GM12878 (cell line): ENCODE measurements around the gene DHDH. TPM values are rescaled to one million over a fixed set of nuclear protein-coding genes. Genes with fewer than 3 reads are reported as not detected.

ENCODE experiments used
- ATAC-seq: fragments of 200-7000 bp; cut with Tn5 transposase; 3 replicates; pipeline ENCODE4 v1.9.1; 2020; ENCODE audit warnings: mild to moderate bottlenecking, moderate library complexity
- BruUV-seq: library from RNA; stranded (reverse); fragments of 400-500 nt; replicated peaks from 2 replicates; lab custom pipeline; 2021; lab: Mats Ljungman, UMichigan
- CTCF ChIA-PET: fragments of 300-600 bp; sonication (Branson Sonifier 250); formaldehyde crosslinking; extraction: SDS; loops from one replicate; lab custom pipeline; 2021; ENCODE audit warnings: inconsistent platforms; lab: Yijun Ruan, JAX
- POLR2A ChIA-PET: fragments of 350-600 bp; formaldehyde crosslinking; extraction: SDS; loops from one replicate; lab custom pipeline; 2021; ENCODE audit warnings: inconsistent platforms; lab: Charles Lee
- RAD21 ChIA-PET: fragments of 300-600 bp; sonication (Branson Sonifier 250); formaldehyde crosslinking; loops from one replicate; lab custom pipeline; 2023; ENCODE audit warnings: antibody characterized with exemption; ENCODE audit not compliant: unreplicated experiment; lab: Charles Lee
- SMC1A ChIA-PET: fragments of 300-600 bp; sonication (Branson Sonifier 250); formaldehyde crosslinking; loops from one replicate; lab custom pipeline; 2023; ENCODE audit not compliant: unreplicated experiment, uncharacterized antibody; lab: Charles Lee
- DNase-seq: peaks from one replicate; pipeline ENCODE4 v3.0.0-alpha.2; 2011; ENCODE audit warnings: low read depth, low spot score
- FAIRE-seq: peaks from 3 replicates; lab custom pipeline; 2011; peaks lifted over from hg19 to GRCh38; lab: Jason Lieb, UNC
- H2AFZ ChIP-seq: 2 replicates; pipeline ENCODE4 v1.6.0; 2011; ENCODE audit warnings: low read depth, low read length, control low read depth; ENCODE audit not compliant: control insufficient read depth
- H3K27ac ChIP-seq: 2 replicates; pipeline ENCODE4 v1.5.1; 2011; ENCODE audit warnings: control low read depth; ENCODE audit not compliant: control insufficient read depth, insufficient read depth
- H3K27me3 ChIP-seq, 2 experiments: replicated peaks in 1 of 2; 2 replicates each; pipeline versions ENCODE4 v1.6.0 to v1.6.1; 2011; ENCODE audit warnings: low read length in 1 of 2; ENCODE audit not compliant: control insufficient read depth in 2 of 2, insufficient read depth in 2 of 2
- H3K36me3 ChIP-seq, 2 experiments: 2 replicates each; pipeline ENCODE4 v1.5.1; 2011; ENCODE audit warnings: low read length in 1 of 2; ENCODE audit not compliant: control insufficient read depth in 2 of 2, insufficient read depth in 2 of 2
- H3K4me1 ChIP-seq: 2 replicates; pipeline ENCODE4 v1.6.1; 2011; ENCODE audit warnings: mild to moderate bottlenecking, low read length, moderate library complexity, mixed read lengths; ENCODE audit not compliant: control insufficient read depth, insufficient read depth
- H3K4me2 ChIP-seq: 2 replicates; pipeline ENCODE4 v1.6.0; 2011; ENCODE audit warnings: control low read depth; ENCODE audit not compliant: control insufficient read depth, insufficient read depth
- H3K4me3 ChIP-seq: fragments of 200-600 bp; sonication (generic); 2 replicates; pipeline ENCODE4 v1.5.1; 2016
- H3K79me2 ChIP-seq: 2 replicates; pipeline ENCODE4 v1.6.0; 2011; ENCODE audit warnings: low read length; ENCODE audit not compliant: control insufficient read depth, insufficient read depth
- H3K9ac ChIP-seq: 2 replicates; pipeline ENCODE4 v1.8.0; 2011; ENCODE audit warnings: low read length, control low read depth, mixed read lengths; ENCODE audit not compliant: control insufficient read depth, insufficient read depth
- H3K9me3 ChIP-seq: replicated peaks from 3 replicates; pipeline ENCODE4 v1.5.1; 2011; ENCODE audit warnings: mild to moderate bottlenecking, low read length; ENCODE audit not compliant: control insufficient read depth, insufficient read depth
- H4K20me1 ChIP-seq: 2 replicates; pipeline ENCODE4 v1.6.0; 2011; ENCODE audit not compliant: control insufficient read depth, insufficient read depth
- HDAC2 ChIP-seq: fragments of 200-600 bp; sonication (generic); IDR thresholded peaks from 2 replicates; pipeline ENCODE4 v1.6.1; 2017
- HSF1 ChIP-seq: fragments of 150-350 bp; IDR thresholded peaks from 2 replicates; pipeline ENCODE4 v1.6.1; 2014; ENCODE audit warnings: mild to moderate bottlenecking, low read depth, low read length
- IRF4 ChIP-seq: IDR thresholded peaks from 2 replicates; pipeline ENCODE4 v1.6.1; 2011; ENCODE audit warnings: low read depth, low read length
- JUNB ChIP-seq: IDR thresholded peaks from 2 replicates; pipeline ENCODE4 v1.6.1; 2016; ENCODE audit warnings: antibody characterized with exemption, mild to moderate bottlenecking
- MTA2 ChIP-seq: fragments of 450-650 bp; IDR thresholded peaks from 2 replicates; pipeline ENCODE4 v1.6.1; 2016; ENCODE audit warnings: low read depth, mild to moderate bottlenecking, moderate library complexity
- NFYA ChIP-seq: IDR thresholded peaks from 2 replicates; pipeline ENCODE4 v1.6.1; 2011; ENCODE audit warnings: low read depth, mild to moderate bottlenecking, low read length, improper control_type of control experiment, borderline replicate concordance
- NFYB ChIP-seq: IDR thresholded peaks from 2 replicates; pipeline ENCODE4 v1.6.1; 2011; ENCODE audit warnings: low read depth, mild to moderate bottlenecking, low read length, improper control_type of control experiment, moderate library complexity; ENCODE audit not compliant: insufficient read depth
- NRF1 ChIP-seq: conservative IDR thresholded peaks from 2 replicates; pipeline ENCODE4 v1.6.1; 2011; ENCODE audit warnings: mild to moderate bottlenecking, low read depth, low read length, improper control_type of control experiment
- RAD51 ChIP-seq: fragments of 450-650 bp; IDR thresholded peaks from 2 replicates; pipeline ENCODE4 v1.6.1; 2016; ENCODE audit warnings: moderate library complexity, mild to moderate bottlenecking, inconsistent platforms
- SIX5 ChIP-seq: IDR thresholded peaks from 2 replicates; pipeline ENCODE4 v1.6.1; 2011; ENCODE audit warnings: mild to moderate bottlenecking, low read depth, low read length, moderate library complexity; ENCODE audit not compliant: severe bottlenecking
- SMAD5 ChIP-seq: IDR thresholded peaks from 2 replicates; pipeline ENCODE4 v1.6.1; 2016; ENCODE audit warnings: antibody characterized with exemption, low read depth
- SREBF2 ChIP-seq: IDR thresholded peaks from 2 replicates; pipeline ENCODE4 v1.6.1; 2012; ENCODE audit warnings: mild to moderate bottlenecking, low read length
- STAT3 ChIP-seq: IDR thresholded peaks from 2 replicates; pipeline ENCODE4 v1.6.1; 2011; ENCODE audit warnings: low read depth, low read length, improper control_type of control experiment
- TCF3 ChIP-seq: IDR thresholded peaks from 2 replicates; pipeline ENCODE4 v1.6.1; 2012; ENCODE audit warnings: low read depth, mild to moderate bottlenecking, low read length, borderline replicate concordance; ENCODE audit not compliant: insufficient read depth
- USF1 ChIP-seq: IDR thresholded peaks from 2 replicates; pipeline ENCODE4 v1.6.1; 2011; ENCODE audit warnings: borderline replicate concordance, low read depth, mild to moderate bottlenecking, moderate library complexity, mixed read lengths, low read length; ENCODE audit not compliant: insufficient read depth; ENCODE audit errors: extremely low read length
- ZBED1 ChIP-seq: IDR thresholded peaks from 2 replicates; pipeline ENCODE4 v1.6.1; 2016; ENCODE audit warnings: borderline replicate concordance
- ZNF274 ChIP-seq: IDR thresholded peaks from one replicate; pipeline ENCODE4 v1.8.0; 2011; ENCODE audit not compliant: insufficient read length, insufficient read depth
- ZZZ3 ChIP-seq: IDR thresholded peaks from 2 replicates; pipeline ENCODE4 v1.6.1; 2011; ENCODE audit warnings: low read depth; ENCODE audit not compliant: control insufficient read depth, insufficient read length
- WGBS: methylation state at CpG from one replicate; pipeline ENCODE4 v1.1.6; 2016; ENCODE audit warnings: low lambda C conversion rate; ENCODE audit not compliant: insufficient replicate concordance, insufficient coverage; ENCODE audit errors: missing lambda C conversion rate; 5-methylcytosine and 5-hydroxymethylcytosine counted together
- in situ Hi-C: fragments of 300-500 bp; cut with MboI; formaldehyde crosslinking; loops from 9 replicates; pipeline ENCODE4 v1.14.3; 2018; ENCODE audit warnings: mixed read lengths
- intact Hi-C: fragments of 100-400 bp; cut with micrococcal nuclease; formaldehyde crosslinking; loops from one replicate; pipeline ENCODE4 v1.14.2; 2022; ENCODE audit not compliant: unreplicated experiment
- polyA plus RNA-seq, 11 experiments: library from polyadenylated mRNA; depleted of rRNA in 4 of 11; unstranded in 6 of 11; stranded (reverse) in 5 of 11; fragments of >200 nt; fragmentation: Nextera tagmentation in 4 of 11; fragmentation: Illumina TruSeq in 1 of 11; extraction: Ambion mirVana in 4 of 11; extraction: Trizol in 1 of 11; gene quantifications; 1 replicate in 1 of 11; 2 replicates in 10 of 11; pipeline versions ENCODE4 v1.2.1 to v1.2.3, GENCODE V29; 2011 to 2016; ENCODE audit warnings: inconsistent platforms in 2 of 11, missing spikeins in 2 of 11, low read depth in 1 of 11
- total RNA-seq, 4 experiments: library from RNA; depleted of rRNA in 3 of 4; stranded (reverse); fragments of >200 nt in 3 of 4; fragmentation: Illumina TruSeq in 1 of 4; extraction: Trizol in 1 of 4; gene quantifications; 2 replicates each; pipeline versions ENCODE4 v1.2.1 to v1.2.3, GENCODE V29; 2013 to 2021

DHDH gene
- total and polyA plus RNA-seq, 10 of the 15 experiments (the other 5 are each of a cell fraction or from before 2014, with no cell fraction given): 0.13 to 0.21 (median 0.15) TPM; not detected in 7

- Histone ChIP-seq H3K27me3 (no peaks in the 10 kb centered on the region), H4K20me1 (no peaks in the 10 kb centered on the region), H3K9ac (no peak overlapping the region), H3K4me3 (no peak overlapping the region), H2AFZ (no peak overlapping the region), H3K9me3 (no peaks in the 10 kb centered on the region), H3K79me2 (peaks cover 20% of the 10 kb centered on the region), H3K36me3 (peaks cover 4 to 27% of the 10 kb centered on the region in 2 experiments; a peak in 3 of 4 replicates)
- FAIRE-seq (no peak), DNase-seq (no peak), ATAC-seq (no peak)
- ChIA-PET RAD21 (no interaction called here), SMC1A (interaction anchor here (0.7 kb wide), 1 partner anchor 21 kb away, joined by 3 read pairs; no protein-coding TSS in a partner anchor), CTCF (interaction anchor here (0.6 to 2.5 kb wide), 5 partner anchors 7 to 199 kb away, joined by 3 to 11 read pairs (median 4); no protein-coding TSS in a partner anchor), POLR2A (no interaction called here)
- BruUV-seq: no TSS peak
- intact Hi-C loops: no loop called here
- WGBS: 84% methylated on average over 7 of the region's 7 CpGs
- no peak for TF ChIP-seq NRF1
- TF ChIP-seq STAT3: no peak
- no peak for TF ChIP-seq ZBED1
- no peak for TF ChIP-seq IRF4
- no peak for TF ChIP-seq JUNB
- no peak for TF ChIP-seq USF1
- TF ChIP-seq TCF3: no peak
- TF ChIP-seq, all 136 proteins: peak for 0
- Histone ChIP-seq H3K27ac (no peak overlapping the region), H3K4me2 (no peak overlapping the region), H3K4me1 (peaks cover 3% of the 10 kb centered on the region)
- in situ Hi-C loops: no loop called here
These were observed 53.8 kb downstream of the DHDH start for GRCh38 chr19:48987323-48987722.

DNA sequence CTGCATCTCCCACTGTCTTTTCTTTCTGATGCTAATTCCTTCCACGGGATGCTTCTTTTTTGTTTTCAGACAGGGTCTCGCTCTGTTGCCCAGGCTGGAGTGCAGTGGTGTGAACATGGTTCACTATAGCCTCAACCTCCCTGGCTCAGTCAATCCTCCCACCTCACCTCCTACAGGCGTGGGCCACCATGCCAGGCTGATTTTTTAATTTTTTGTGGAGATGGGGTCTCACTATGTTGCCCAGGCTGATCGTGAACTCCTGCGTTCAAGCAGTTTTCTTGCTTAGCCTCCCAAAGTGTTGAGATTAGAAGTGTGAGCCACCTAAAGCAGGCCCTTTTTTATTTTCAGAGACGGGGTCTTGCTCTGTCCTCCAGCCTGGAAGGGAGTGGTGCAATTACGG lies 54.8 kb downstream of the DHDH start:
- peaks cover 28% of the 10 kb centered on the region for H3K79me2 ChIP-seq
- FAIRE-seq (no peak), DNase-seq (no peak), ATAC-seq (no peak)
- ChIA-PET CTCF (interaction anchor here (2.5 kb wide), 1 partner anchor 8 kb away, joined by 7 read pairs; no protein-coding TSS in a partner anchor), RAD21 (no interaction called here), POLR2A (no interaction called here), SMC1A (no interaction called here)
- no TSS peak for BruUV-seq
- 89% methylated on average over 7 of the region's 7 CpGs for WGBS
- no peak for TF ChIP-seq HSF1
- TF ChIP-seq RAD51: no peak
- no peak for TF ChIP-seq ZZZ3
- TF ChIP-seq SREBF2: no peak
- no peak for TF ChIP-seq NFYB
- no peak for TF ChIP-seq MTA2
- TF ChIP-seq ZNF274: no peak
- no peak for TF ChIP-seq SIX5
- TF ChIP-seq HDAC2: no peak
- no peak for TF ChIP-seq NFYA
- TF ChIP-seq SMAD5: no peak
- peaks cover 4 to 23% of the 10 kb centered on the region in 2 experiments; a peak in 3 of 4 replicates for H3K36me3 ChIP-seq
- no peak overlapping the region for H3K27ac ChIP-seq
- no peaks in the 10 kb centered on the region for H3K9me3 ChIP-seq
- H3K4me2 ChIP-seq: no peak overlapping the region
- no peaks in the 10 kb centered on the region for H4K20me1 ChIP-seq
- H2AFZ ChIP-seq: no peak overlapping the region
- in situ Hi-C loops (no loop called here), intact Hi-C loops (no loop called here)
- no peaks in the 10 kb centered on the region for H3K27me3 ChIP-seq
- H3K4me1 ChIP-seq: peaks cover 3% of the 10 kb centered on the region
- H3K4me3 ChIP-seq: no peak overlapping the region
- H3K9ac ChIP-seq: no peak overlapping the region
